ENCODE measurements around the gene PRR20G. TPM values are rescaled to one million over a fixed set of nuclear protein-coding genes. Genes with fewer than 3 reads are reported as not detected.
A peak's percentile ranks its signal among the peaks of the same experiment; 100 is the strongest.

Gene PRR20G
- total RNA-seq, 1 experiment from 2014 or later = not detected

DNA sequence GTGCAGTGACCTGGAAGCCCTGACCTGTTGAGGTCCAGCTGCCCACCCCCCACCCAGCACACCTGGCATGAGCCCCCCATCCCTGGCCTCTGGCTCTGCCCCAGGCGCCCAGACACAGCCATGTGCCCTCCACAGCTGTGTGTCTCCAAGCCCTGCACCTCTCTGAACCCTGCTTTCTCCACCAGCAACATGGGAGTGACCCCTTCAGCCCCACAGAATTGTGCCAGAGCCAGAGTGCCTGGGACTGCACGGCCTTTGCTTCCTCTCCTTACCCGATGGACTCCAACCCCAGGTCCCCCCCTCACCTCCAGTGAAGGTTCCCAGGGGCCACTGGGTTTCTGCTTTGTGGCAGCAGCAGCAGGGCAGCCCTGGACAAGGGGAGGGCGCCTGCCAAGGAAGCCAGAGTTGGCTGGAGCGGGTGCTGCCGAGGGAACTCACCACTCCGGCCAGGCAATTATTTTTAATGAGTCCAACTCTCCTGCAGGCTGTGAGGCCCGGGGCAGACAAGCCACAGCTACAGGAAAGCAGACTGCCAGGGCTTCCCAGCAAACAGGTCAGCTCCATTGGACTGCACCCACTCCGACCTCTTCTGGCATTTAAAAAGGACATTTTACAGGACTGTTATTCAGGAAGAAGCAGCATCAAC, 24.1 kb downstream of the PRR20G start:
- no peak for DNase-seq (ENCODE audit: low spot score)

DNA sequence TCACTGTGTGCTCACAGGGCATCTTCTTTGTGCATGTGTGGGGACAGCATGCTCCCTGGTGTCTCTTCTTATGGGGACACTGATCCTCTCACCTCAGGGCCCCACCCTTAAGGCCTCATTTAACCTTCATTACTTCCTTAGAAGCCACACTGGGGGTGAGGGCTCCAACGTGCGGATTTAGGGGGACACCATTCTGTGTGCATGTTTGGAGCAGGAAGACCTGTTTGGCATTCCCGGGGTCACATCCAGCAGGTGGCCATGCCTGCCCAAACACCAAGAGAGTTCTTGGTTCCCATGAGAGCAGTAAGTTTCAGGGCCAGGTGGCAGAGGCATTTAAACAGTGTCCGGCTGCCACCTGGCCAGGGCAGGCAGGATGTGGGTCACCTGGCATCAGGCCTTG, 24.8 kb downstream of the PRR20G start:
- DNase-seq (ENCODE audit: low spot score) = no peak

DNA sequence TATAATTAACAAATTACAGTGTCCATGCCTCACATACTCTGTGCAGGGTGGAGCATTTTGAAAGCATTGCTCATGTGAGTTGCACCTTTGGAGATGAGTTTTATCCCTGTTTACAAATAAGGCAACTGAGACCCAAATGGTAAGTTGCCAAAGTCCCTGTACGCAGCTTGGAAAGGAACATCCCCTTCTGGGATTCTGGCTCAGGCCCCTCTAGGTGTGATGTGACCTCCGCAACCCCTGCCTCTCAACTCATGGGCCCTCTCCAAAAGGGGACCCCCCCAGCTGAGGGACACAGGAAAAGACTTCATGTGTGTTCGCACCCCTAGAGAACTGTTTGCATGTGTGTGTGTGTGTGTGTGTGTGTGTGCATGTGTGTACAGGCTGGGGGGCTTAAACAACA, 25.3 kb downstream of the PRR20G start:
- DNase-seq (ENCODE audit: low spot score) = no peak

DNA sequence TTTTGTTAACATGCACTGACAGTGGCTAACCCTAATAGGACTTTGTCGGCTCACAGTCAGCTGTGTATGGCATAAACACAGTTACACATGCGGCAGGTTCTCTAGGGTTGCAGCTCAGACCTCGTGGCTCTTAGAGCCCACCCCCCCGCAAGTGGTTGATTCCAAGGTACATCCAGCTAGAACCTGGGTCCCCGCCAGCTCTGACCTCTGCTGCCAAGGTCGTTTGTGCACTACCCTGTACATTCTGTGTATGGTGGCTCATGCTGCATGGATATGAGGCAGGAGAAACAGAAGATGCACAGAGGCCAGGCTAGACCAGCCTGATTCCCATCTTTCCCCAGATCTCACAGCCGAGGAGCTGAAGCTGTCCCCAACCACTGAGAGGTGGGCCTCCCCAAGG, 25.9 kb downstream of the PRR20G start:
- DNase-seq (ENCODE audit: low spot score) = no peak

- DNase-seq (ENCODE audit: low spot score) = no peak
Measured at GRCh38 chr3:127260826-127261555, 26.9 kb downstream of the PRR20G start.

DNA sequence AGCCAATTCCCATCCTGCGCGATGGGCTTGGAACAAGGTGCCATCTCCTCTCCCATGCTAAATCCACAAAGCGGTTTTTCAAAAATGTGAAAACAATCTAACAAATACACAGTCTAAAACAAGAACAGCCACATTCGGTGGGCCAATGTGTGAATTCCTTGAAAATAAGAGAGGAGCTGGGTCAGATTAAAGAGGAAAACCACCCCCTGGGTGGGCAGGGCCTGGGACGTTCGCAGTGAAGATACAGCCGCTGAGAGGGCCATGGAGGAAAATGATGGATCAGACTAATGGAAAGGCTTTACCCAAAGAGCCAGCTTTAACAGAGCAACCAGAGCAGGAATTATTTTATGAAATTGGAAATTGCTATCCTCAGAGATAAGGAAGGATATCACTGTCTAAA, 27.4 kb downstream of the PRR20G start:
- no peak for DNase-seq (ENCODE audit: low spot score)

DNA sequence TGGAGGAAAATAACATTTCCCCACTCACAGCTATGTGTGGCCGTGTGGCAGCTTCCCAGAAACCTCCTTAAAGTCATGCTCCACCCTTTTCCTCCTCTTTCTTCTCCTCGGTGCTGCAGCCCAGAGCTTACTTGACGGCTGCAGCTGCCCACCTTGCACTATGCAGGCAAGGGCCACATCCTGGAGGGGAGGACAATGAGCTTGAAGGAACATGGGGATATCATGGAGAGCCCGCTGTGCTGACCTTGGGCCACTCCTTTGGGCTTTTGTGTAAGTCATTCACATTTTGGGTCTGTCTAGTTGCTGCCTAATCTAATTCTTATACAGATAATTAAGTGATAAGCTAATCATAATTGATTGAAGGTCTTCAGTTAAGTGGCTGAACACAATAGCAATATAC, 28.0 kb downstream of the PRR20G start:
- DNase-seq (ENCODE audit: low spot score) = no peak

GRCh38 chr3:127258733-127259132, 29.1 kb downstream of the PRR20G start:
- DNase-seq (ENCODE audit: low spot score) = no peak

- DNase-seq (ENCODE audit: low spot score) = no peak
Measured at GRCh38 chr3:127257351-127257750, 30.5 kb downstream of the PRR20G start.

DNA sequence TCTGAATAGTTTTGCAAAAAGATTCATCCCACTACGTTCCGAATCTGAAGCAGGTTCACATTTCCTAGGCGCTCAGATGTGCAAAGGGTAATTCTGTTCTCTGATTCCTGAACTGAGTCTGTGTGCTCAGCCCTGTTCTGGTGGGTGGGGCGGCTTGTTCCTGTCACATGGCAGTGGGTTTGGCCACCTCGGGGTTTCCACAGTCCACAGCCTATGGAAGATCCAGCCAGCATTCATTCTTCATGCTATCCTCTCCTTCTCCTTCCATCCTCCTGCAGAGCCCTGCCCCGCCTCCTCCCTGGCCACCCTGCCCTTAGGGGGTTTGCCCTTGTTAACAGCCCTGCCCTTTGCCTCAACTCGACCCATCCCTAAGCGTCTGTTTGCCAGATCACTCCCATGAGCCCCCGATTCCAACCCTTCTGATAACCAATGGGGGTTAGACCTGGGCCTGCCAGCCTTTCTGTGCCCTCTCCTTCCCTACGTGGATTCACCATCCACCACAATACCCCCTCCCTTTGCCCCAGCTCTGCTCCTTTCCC, 31.0 kb downstream of the PRR20G start:
- DNase-seq (ENCODE audit: low spot score) = no peak

DNA sequence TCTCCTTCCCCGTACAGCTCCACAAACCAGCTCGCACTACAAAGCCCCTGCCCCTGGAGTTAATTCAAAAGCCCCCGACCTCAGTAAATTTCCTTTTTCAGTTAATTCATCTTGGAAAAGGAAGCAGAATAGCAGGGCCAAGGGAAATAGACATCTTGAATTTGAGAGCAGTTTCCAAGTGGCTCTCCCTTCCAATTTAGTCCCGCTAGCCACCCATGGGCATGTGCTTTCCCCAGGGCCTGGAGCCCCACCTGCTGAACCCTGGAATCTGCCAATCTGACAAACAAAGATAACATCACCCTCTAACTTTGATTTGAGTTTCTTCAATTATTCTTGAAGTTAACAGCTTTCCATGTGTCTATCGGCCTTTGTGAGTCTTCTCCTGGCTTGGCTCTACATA, 31.7 kb downstream of the PRR20G start:
- DNase-seq (ENCODE audit: low spot score) = no peak

- no peak for DNase-seq (ENCODE audit: low spot score)
Measured at GRCh38 chr3:127255516-127255915, 32.3 kb downstream of the PRR20G start.

DNA sequence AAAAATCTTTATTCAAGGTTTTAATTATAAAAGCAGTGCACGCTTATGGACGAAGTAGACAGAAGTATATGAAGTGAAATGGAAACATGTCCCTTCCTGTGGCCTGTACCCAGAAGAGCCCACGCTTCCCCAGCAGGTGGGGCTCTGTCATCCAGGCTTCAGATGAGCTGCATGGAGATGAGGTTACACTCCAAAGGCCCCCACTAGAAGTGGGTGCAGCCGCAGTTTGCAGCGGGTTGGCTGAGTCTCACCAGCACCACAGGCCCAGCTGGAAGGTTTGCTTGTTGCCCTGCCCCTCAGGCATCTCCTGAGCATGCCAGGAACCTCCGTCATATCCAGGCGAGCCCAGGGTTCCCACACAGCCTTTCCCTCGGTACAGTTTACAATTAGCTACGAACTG, 33.1 kb downstream of the PRR20G start:
- peak; percentile 56 for DNase-seq (ENCODE audit: low spot score)

GRCh38 chr3:127254033-127254644, 33.7 kb downstream of the PRR20G start:
- DNase-seq (ENCODE audit: low spot score) = no peak

DNA sequence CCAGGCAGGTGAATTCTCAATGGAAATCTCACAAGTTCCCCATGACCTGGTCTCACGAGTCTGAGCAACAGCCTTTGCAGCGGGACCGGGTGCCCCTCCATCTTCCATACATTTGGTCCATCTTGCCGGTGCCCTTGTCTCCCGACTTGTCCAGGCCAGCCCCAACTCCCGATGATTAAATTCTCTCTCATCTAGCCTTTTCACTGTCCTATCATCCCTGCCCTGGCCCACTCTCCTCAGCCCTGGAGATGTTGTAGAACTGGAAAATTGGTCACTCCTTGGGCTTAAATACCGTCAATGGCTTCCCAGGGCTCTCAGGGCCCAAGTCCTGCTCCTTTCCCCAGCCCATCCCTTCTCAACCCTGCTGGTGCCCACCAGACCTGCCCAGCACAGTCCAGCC, 34.4 kb downstream of the PRR20G start:
- no peak for DNase-seq (ENCODE audit: low spot score)

- DNase-seq (ENCODE audit: low spot score) = no peak
Measured at GRCh38 chr3:127252446-127252845, 35.4 kb downstream of the PRR20G start.

DNA sequence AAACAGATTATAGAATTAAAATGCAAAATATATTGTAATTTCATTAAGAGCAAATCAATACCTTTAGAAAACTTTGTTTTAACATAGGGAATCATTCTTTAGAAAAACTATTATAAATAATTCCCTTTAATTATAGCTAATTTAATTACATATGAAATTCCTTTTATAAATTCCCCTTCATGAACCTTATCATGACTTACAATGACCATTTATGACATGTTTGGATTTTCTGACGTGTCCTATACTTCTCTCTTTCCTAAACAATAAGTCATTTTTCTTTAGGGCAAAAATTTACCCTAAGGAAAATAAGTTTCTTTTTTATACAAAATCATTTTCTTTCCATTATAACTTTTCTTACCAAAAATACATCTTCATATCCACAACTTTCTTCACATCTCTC, 37.8 kb downstream of the PRR20G start:
- no peak for DNase-seq (ENCODE audit: low spot score)

DNA sequence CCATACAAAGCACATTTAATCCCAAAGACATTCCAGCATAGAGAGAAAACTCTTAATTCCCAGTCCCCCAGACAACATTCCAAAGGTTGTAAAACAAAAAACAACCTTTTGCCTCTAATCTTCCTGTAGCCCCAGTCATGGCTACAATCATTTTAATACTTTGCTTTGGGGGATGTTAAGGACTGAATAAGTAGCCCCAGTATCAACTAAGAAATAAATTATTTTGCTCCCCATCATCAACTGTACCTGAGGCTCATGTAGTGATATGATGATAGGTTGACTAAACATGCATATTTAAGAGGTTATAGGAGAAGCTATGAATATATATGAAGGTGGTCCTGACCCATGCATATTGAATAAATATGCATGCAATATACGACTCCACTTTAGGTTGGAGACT, 40.6 kb downstream of the PRR20G start:
- no peak for DNase-seq (ENCODE audit: low spot score)

DNA sequence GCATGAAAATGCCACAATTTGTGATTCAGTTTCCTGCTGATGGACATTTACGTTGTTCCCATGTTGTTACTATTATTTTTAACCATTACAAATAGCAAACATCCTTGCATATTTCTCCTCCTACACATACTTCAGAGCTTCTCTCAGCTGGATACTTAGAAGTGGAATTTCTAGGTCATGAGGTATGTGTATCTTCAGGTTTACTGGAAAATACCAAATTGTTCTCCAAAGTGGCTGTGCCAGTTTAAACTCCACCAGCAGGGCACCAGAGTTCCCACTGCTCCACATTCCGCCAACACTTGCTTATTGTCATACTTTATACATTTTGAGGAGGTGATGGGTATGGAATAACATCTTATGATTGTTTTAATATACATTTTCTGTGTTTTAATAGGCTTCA, 49.2 kb downstream of the PRR20G start:
- DNase-seq (ENCODE audit: low spot score) = no peak

GRCh38 chr3:127237835-127238234, 50.0 kb downstream of the PRR20G start:
- DNase-seq (ENCODE audit: low spot score) = no peak

DNA sequence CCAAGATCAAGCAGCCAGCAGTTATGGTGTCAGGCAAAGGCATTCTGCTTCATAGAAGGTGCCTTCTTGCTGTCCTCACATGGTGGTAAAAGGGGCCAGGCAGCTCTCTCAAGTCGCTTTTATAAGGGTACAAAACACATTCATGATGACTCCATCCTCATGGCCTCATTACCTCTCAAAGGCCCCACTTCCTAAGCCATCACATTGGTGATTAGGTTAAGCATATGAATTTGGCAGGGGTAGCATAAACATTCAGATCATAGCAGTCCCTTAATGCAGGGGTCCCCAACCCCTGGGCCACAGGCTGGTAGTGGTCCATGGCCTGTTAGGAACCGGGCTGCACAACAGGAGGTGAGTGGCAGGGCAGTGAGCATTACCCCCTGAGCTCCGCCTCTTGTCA, 52.1 kb downstream of the PRR20G start:
- no peak for DNase-seq (ENCODE audit: low spot score)

DNA sequence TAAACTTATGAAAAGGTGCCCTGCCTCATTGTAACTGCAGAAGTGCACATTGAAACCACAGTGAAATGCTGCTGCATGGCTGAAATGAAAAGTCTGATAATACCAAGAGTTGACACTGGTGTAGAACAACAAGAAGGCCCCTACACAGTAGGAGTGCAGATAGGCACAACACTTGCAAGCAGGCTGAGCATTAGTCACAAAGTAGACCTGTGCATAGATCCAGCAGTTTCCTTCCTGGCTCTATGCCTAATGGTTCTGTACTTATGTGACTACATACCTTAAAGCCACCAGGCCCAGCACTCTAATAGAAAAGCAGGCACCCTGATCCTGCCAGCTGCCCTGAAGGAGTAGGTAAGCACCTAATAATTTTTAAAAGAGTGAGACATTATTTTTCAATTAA, 53.1 kb downstream of the PRR20G start:
- DNase-seq (ENCODE audit: low spot score) = no peak

All from HT-29 (cell line).